ENCODE measurements around the gene BLTP2.
"Not testable (repeated sequence)": the region's sequence is repeated elsewhere in the genome, so short reads cannot be mapped to it uniquely, and the experiment has no call there.

The BLTP2 gene

DNA sequence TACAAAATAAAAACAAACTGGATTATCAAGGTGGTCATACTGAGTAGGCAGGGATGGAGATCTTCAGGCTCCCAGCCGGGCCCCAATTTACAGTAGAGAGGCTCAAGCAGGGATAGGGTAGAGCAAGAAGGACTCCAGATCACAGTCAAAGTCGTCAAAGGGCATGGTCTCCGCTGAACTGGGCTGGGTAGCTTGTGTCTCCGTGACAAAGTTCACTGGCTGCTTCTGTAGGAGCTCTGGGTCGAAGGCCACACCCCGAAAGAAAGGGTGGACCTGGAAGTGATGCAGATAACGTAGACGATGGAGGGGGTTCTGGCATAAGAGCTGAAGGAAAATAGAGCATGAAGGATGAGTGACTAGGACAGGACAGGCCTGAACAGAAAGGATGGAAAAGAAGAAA is 34.6 kb downstream of the BLTP2 start:
- H3K9me3 ChIP-seq, result no peaks in the 10 kb centered on the region
- H3K27me3 ChIP-seq, result no peaks in the 10 kb centered on the region
- TF ChIP-seq Cebpa-rat (IDR thresholded peaks at IDR 0.05), result no peak
- no peak overlapping the region for H3K27ac ChIP-seq
- no peak overlapping the region for H3K4me3 ChIP-seq
- no peak overlapping the region for H3K4me2 ChIP-seq
- H3K9ac ChIP-seq, result no peak overlapping the region
- peaks cover 30% of the 10 kb centered on the region for H3K4me1 ChIP-seq
- H4K20me1 ChIP-seq, result peaks cover 15% of the 10 kb centered on the region
- H3K36me3 ChIP-seq, result peaks cover 92% of the 10 kb centered on the region

DNA sequence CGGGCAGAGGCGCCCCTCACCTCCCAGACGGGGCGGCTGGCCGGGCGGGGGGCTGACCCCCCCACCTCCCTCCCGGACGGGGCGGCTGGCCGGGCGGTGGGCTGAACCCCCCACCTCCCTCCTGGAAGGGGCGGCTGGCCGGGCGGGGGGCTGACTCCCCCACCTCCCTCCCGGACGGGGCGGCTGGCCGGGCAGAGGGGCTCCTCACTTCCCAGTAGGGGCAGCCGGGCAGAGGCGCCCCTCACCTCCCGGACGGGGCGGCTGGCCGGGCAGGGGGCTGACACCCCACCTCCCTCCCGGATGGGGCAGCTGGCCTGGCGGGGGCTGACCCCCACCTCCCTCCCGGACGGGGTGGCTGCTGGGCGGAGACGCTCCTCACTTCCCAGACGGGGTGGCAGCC is 40.9 kb downstream of the BLTP2 start:
- peaks cover 11% of the 10 kb centered on the region for H3K4me1 ChIP-seq
- not testable (repeated sequence) for H3K4me3 ChIP-seq, H3K9ac ChIP-seq, H3K27me3 ChIP-seq, H4K20me1 ChIP-seq, H3K27ac ChIP-seq, H3K9me3 ChIP-seq, H3K4me2 ChIP-seq
- H3K36me3 ChIP-seq, result peaks cover 37% of the 10 kb centered on the region

GRCh38 chr17:28599311-28600184 is 45.4 kb downstream of the BLTP2 start:
- Histone ChIP-seq H3K4me2 (peak overlapping the region; percentile 98), H3K4me1 (peaks cover 26% of the 10 kb centered on the region), H4K20me1 (no peaks in the 10 kb centered on the region), H3K27ac (peak overlapping the region; percentile 84), H3K36me3 (peaks cover 24% of the 10 kb centered on the region), H3K27me3 (no peaks in the 10 kb centered on the region), H3K9ac (peak overlapping the region; percentile 87), H3K4me3 (peak overlapping the region; percentile 77), H3K9me3 (no peaks in the 10 kb centered on the region)
- TF ChIP-seq Cebpa-rat (IDR thresholded peaks at IDR 0.05), result no peak

DNA sequence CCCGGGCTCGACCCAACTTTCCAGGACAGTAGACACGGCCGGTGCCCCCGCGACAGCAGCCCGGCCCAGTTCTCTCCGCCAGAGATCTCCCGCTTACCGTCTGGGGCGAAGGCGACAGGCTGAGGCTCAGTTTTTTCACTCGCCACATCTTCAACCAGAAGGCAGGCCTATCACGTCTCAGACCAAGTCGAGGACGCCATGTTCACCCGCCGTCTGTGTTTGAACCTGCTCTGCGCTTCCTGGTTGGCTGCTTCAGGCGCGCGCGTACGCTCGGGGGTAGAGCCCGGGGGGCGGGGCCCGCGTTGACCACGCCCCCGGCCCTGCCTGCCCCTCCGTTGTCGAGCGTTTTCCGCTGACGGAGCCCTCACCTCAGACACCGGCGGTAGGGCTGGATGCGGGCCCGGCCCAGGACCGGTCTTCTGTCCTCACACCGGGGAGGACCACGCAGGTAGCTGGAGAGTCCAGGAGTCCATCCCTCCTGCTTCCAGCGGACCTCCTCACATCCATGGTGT is 46.1 kb downstream of the BLTP2 start, which contains the start of gene SPAG5:
Gene SPAG5, minus strand, starts transcription at position 227 of the 512 bp plus-strand sequence. Its CDS starts 79 bp downstream, at position 148.
- TF ChIP-seq Cebpa-rat (IDR thresholded peaks at IDR 0.05), result no peak

DNA sequence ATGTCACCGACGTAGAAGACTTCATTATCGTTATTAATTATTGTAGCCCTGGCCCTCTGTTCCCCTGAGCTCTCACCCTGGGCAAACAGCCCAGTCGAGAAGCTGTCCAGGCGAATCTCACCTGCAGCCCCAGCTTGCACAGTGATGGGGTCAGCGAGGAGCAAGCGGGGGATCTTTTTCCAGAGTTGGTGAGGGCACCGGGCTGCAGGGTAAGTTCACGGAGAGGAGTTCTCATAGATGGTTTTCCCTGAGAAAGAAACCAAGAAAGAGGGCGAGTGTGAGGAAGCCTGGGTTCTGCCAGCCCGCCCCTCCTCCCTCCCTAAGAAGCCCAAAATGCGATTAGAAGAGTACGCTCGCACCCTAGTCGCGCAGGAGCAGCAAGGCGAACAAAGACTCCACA is 46.6 kb downstream of the BLTP2 start:
- no peak for TF ChIP-seq Cebpa-rat (IDR thresholded peaks at IDR 0.05)
- H3K36me3 ChIP-seq, result peaks cover 35% of the 10 kb centered on the region
- H3K4me2 ChIP-seq, result peak overlapping the region; percentile 98
- no peaks in the 10 kb centered on the region for H3K27me3 ChIP-seq
- peak overlapping the region; percentile 84 for H3K27ac ChIP-seq
- peaks cover 3% of the 10 kb centered on the region; the same call in 1 of the 2 replicates for H4K20me1 ChIP-seq
- H3K9me3 ChIP-seq, result no peaks in the 10 kb centered on the region
- H3K4me1 ChIP-seq, result peaks cover 26% of the 10 kb centered on the region
- peak overlapping the region; percentile 87 for H3K9ac ChIP-seq
- peak overlapping the region; percentile 77 for H3K4me3 ChIP-seq

More for the DNA sequence above, 46.1 kb downstream of the BLTP2 start, which contains the start of gene SPAG5:
- Histone ChIP-seq H3K27me3 (no peaks in the 10 kb centered on the region), H3K9ac (peak within 1 kb of the TSS; percentile 87), H3K4me2 (peak within 1 kb of the TSS; percentile 98), H3K4me3 (peak within 1 kb of the TSS; percentile 77), H3K36me3 (peaks cover 31% of the 10 kb centered on the region), H3K9me3 (no peaks in the 10 kb centered on the region), H4K20me1 (no peaks in the 10 kb centered on the region), H3K4me1 (peaks cover 26% of the 10 kb centered on the region), H3K27ac (peak within 1 kb of the TSS; percentile 84)

GRCh38 chr17:28597606-28598383 is 47.2 kb downstream of the BLTP2 start:
- Histone ChIP-seq H3K36me3 (peaks cover 41% of the 10 kb centered on the region), H3K27ac (peak overlapping the region; percentile 84)
- no peak for TF ChIP-seq Cebpa-rat (IDR thresholded peaks at IDR 0.05)

More at GRCh38 chr17:28597606-28598383, 47.2 kb downstream of the BLTP2 start:
- Histone ChIP-seq H3K4me2 (peak overlapping the region; percentile 98), H3K4me3 (peak overlapping the region; percentile 77), H3K9ac (peak overlapping the region; percentile 87), H3K27me3 (no peaks in the 10 kb centered on the region), H3K4me1 (peaks cover 26% of the 10 kb centered on the region), H4K20me1 (peaks cover 9% of the 10 kb centered on the region; the same call in 1 of the 2 replicates), H3K9me3 (no peaks in the 10 kb centered on the region)
